ENCODE measurements around the gene CRTC3.
"Not testable (repeated sequence)": the region's sequence is repeated elsewhere in the genome, so short reads cannot be mapped to it uniquely, and the experiment has no call there.

The CRTC3 gene

DNA sequence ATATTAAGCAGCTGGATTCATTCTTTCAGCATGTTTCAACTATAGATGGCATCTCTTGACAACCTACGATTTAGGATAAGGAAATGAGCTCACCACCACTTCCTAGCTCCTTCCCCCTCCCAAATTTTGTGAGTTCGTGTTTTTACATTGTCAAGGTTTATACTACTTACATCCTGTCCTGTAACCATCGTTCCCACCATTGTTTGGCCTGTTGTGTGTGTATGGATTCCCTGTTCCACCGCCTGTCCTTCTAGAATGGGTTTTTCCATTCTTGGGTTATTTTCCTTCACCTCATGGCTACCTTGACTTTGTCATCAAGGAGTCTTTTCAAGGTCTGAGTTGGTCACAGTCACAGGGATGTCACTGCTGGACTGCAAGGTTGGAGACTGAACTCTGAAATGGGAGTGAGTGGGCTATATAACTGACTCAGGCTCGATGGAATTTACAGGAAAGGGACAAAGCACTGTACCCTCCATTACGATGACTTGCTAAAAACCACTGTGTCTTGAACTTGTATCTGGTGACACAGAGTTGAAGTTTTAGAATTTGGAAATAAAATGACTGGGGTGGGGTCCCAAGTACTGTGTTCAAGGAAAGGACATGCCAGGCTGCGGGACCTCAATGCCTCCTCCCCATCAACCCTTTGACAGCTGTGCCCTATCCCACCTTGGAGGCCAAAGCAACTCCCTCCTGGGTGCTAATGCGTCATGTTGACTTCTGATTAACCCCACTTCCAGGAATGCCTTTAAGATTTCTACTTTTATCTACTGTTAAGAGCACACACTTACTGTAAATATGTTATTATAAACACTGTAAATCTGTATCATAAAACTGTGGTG is 120.6 kb downstream of the CRTC3 start:
- no peak for DNase-seq (ENCODE audit: low read depth)

- DNase-seq (ENCODE audit: low read depth): no peak
These were observed 121.4 kb downstream of the CRTC3 start for GRCh38 chr15:90650956-90651689.

DNA sequence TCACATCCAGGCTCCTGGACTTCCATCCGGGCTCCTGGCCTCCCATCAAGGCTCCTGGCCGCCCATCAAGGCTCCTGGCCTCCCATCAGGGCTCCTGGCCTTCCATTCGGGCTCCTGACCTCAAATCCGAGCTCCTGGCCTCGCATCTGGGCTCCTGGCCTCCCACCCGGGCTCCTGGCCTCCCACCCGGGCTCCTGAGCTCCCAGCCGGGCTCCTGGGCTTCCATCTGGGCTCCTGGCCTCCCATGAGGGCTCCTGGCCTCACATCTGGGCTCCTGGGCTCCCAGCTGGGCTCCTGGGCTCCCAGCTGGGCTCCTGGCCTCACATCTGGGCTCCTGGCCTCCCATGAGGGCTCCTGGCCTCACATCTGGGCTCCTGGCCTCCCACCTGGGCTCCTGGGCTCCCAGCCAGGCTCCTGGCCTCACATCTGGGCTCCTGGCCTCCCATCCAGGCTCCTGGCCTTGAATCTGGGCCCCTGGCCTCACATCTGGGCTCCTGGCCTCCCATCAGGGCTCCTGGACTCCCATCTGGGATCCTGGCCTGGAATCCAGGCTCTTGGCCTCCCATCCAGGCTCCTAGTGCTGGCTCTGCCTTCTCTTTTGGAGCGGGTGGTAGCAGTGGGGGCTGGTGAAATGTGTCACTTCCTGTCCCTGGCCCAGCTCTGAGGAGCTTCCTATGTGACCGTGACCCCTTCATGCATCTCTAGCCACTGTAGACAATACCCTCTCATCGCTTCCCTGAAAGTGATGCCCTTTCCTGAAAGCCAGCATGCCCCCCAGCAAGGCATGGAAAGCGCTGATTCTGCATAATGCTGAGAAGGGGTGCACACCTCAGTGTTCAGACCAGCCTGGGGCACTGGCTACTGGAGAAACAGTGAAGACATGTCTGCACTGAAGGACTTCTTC is 124.8 kb downstream of the CRTC3 start:
- DNase-seq (ENCODE audit: low read depth): no peak

DNA sequence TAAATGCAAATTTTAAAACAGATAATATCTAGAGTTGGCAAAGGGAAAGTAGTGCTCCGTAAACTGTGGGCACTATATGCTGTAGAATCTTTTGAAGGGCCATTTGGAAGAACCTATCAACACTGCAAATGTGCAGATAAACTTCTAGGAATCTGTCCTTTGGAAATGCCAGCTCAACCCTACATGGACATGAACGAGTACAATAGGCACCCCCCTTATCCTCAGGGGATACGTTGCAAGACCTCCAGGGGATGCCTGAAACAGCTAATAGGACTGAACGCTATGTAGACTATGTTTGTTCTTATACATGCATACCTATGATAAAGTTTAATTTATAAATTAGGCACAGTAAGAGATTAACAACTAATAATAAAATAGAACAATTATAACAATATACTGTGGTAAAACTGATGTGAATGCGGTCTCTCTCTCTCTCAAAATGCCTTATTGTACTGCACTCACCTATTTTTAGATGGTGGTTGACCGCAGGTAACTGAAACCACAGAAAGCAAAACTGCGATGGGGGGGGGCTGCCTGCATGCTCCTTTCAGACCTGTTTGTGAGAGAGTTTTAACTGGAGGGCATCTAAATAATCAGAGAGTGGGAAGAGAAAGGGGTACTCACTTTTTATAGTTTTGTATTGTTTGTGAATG is 127.9 kb downstream of the CRTC3 start:
- peak; percentile 50 for DNase-seq (ENCODE audit: low read depth)

- DNase-seq (ENCODE audit: low read depth): no peak
These were observed 129.8 kb downstream of the CRTC3 start for GRCh38 chr15:90659481-90659880.

- DNase-seq (ENCODE audit: low read depth): peak; percentile 63
These were observed 130.7 kb downstream of the CRTC3 start for GRCh38 chr15:90660195-90660998.

GRCh38 chr15:90660999-90661330 is 131.2 kb downstream of the CRTC3 start:
- not testable (repeated sequence) for DNase-seq (ENCODE audit: low read depth)

GRCh38 chr15:90664081-90664461 is 134.3 kb downstream of the CRTC3 start:
- not testable (repeated sequence) for DNase-seq (ENCODE audit: low read depth)

DNA sequence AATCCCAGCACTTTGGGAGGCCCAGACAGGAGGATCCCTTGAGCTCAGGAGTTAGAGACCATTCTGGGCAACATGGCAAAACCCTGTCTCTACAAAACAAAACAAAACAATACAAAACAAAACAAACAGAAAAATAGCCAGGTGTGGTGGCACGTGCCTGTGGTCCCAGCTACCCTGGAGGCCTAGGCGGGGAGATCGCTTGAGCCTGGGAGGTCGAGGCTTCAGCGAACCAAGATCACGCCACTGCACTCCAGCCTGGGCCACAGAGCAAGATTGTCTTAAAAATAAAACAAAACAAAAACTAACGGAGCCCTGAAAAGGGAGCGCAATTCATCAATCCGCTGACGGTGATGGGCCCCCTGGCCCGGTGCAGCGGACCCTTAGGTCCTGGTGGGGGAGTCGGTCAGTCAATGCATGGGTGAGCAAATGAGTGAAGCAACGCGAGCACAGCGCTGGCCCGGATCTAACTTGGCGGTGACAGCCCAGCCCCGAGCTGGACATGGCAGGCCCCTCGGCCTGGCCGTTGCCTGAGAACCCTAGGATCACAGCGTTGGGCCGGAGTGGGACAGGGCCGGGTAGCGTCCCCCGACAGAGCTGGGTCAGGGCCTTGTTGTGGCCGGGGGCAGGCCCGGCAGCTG is 135.0 kb downstream of the CRTC3 start:
- DNase-seq (ENCODE audit: low read depth): no peak

DNA sequence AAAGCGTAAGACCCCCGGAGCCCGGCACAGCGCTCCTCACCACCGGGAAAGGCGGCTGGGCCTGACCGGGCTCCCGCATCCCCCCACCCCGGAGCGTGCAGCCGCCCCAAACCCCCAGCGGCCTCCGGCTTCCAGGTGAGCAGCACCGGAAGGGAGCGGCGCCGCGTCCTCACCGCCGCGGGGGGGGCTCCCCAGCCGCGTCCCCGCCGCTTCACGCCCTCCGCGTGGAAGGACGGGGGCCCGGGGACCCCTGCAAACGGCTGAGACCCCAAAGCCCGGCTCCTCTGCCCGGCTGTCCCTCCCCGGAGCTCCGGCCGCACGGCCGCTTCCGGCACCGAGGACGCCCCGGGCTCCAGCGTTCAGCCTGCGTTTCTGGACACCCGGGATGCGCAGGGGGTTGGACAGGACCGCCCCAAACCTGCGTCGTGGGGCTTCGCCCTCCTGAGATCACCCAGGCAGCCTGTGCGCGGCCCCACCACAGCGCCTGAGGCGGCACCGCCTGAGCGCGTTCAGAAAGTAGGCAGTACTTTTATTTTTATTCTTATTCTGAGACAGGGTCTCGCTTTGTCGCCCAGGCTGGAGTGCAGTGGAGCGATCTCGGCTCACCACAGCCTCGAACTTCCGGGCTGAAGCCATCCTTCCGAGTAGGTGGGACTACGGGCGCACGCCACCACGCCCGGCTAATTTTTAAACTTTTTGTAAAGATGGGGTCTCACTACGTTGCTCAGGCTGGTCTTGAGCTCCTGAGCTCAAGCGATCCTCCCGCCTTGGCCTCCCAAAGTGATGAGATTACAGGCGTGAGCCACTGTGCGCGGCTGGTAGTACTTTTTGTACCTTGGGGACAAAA is 135.8 kb downstream of the CRTC3 start:
- peak; percentile 46 for DNase-seq (ENCODE audit: low read depth)

GRCh38 chr15:90666135-90666909 is 136.6 kb downstream of the CRTC3 start:
- no peak for DNase-seq (ENCODE audit: low read depth)

DNA sequence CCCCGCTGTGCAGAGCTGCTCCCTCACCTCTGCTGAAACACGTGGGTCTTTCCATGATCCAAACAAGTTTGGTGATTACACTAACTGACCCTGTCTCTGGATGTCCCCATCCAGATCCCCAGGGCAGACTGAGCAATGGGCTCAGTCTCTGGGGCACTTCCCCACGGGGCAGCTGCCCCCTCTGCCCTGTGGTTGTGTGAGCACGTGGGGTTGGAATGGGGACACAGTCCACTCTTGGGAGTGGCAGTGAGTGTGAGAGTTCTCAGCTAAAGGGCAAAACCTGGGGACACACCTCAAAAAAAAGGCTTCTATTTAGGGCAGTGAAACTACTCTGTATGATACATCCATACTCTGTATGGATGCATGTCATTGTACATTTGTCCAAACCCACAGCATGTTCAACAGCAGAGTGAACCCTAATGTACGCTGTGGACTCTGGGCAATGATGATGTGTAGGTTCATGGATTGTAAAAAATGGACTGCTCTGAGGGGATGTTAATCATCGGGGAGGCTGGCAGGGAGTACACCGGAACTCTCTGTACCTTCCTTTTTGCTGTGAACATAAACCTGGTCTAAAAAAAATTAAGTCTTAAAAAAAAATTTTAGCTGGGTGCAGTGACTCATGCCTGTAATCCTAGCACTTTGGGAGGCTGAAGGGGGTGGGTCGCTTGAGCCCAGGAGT is 137.5 kb downstream of the CRTC3 start:
- DNase-seq (ENCODE audit: low read depth): no peak

DNA sequence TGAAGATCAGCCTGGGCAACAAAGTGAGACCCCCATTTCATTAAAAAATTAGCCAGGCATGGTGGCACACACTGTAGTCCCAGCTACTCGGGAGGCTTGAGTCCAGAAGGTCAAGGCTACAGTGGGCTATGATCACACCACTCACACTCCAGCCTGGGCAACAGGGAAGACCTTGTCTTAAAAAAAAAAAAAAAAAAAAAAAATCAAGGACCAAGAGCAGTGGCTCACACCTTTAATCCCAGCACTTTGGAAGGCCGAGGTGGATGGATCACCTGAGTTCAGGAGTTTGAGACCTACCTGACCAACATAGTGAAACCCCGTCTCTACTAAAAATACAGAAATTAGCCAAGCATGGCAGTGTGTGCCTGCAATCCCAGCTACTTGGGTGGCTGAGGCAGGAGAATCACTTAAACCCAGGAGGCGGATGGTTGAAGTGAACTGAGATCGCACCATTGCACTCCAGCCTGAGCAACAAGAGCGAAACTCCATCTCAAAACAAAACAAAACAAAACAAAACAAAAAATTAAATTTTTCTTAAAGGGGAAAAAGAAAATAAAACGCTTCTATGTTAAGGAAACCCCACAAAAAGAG is 138.1 kb downstream of the CRTC3 start:
- DNase-seq (ENCODE audit: low read depth): not testable (repeated sequence)

DNA sequence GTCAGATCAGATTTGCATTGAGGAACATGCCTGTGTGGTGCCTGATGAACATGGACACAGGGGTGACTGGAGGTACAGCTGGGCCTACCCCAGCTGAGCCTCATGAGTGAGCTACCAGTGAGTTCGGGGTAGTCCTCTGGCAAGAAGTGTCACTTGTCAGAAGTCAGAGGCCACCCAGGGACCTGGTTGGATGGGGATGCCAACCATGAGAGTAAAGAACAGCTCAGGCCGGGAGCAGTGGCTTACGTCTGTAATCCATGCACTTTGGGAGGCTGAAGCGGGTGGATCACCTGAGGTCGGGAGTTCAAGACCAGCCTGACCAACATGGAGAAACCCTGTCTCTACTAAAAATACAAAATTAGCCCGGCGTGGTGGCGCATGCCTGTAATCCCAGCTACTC is 140.9 kb downstream of the CRTC3 start:
- not testable (repeated sequence) for DNase-seq (ENCODE audit: low read depth)

- no peak for DNase-seq (ENCODE audit: low read depth)
These were observed 141.5 kb downstream of the CRTC3 start for GRCh38 chr15:90671216-90671615.

DNA sequence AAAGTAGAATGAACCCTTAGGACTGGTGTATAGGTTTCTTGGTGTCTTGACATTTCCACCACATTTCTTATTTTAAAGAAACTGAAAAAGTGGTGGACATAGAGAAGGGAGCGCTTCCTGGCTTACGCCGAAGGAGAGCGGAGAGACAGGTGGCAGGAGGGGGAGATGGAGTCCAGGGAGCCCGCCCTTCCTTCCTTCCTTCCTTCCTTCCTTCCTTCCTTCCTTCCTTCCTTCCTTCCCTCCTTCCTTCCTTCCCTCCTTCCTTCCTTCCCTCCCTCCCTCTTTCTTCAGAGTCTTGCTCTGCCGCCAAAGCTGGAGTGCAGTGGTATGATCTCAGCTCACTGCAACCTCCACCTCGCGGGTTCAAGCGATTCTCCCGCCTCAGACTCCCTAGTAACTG is 143.6 kb downstream of the CRTC3 start:
- DNase-seq (ENCODE audit: low read depth): not testable (repeated sequence)

GRCh38 chr15:90674476-90674875 is 144.8 kb downstream of the CRTC3 start:
- DNase-seq (ENCODE audit: low read depth): no peak

GRCh38 chr15:90675464-90675863 is 145.7 kb downstream of the CRTC3 start:
- DNase-seq (ENCODE audit: low read depth): no peak

Data from activated T-cell treated with anti-CD3 and anti-CD28 coated beads for 48 hours (primary cell).